Ishikawa (cell line): ENCODE data around the gene OR52I1.

Source experiments
- CEBPB ChIP-seq: IDR thresholded peaks from 2 replicates; pipeline ENCODE4 v1.6.1; 2012
- CREB1 ChIP-seq: IDR thresholded peaks from 2 replicates; pipeline ENCODE4 v1.6.1; 2012; ENCODE audit warnings: low read depth
- EGR1 ChIP-seq: IDR thresholded peaks from 2 replicates; pipeline ENCODE4 v1.6.1; 2012
- RAD21 ChIP-seq: IDR thresholded peaks from 2 replicates; pipeline ENCODE4 v1.6.1; 2012; ENCODE audit warnings: low read depth
- TCF12 ChIP-seq: IDR thresholded peaks from 2 replicates; pipeline ENCODE4 v1.6.1; 2012; ENCODE audit warnings: low read depth
- YY1 ChIP-seq: IDR thresholded peaks from 2 replicates; pipeline ENCODE4 v1.6.1; 2012; ENCODE audit warnings: low read depth
- TF ChIP-seq, protein P1 (sequence below): IDR thresholded peaks from 2 replicates; pipeline ENCODE4 v1.6.1; 2012

DNA sequence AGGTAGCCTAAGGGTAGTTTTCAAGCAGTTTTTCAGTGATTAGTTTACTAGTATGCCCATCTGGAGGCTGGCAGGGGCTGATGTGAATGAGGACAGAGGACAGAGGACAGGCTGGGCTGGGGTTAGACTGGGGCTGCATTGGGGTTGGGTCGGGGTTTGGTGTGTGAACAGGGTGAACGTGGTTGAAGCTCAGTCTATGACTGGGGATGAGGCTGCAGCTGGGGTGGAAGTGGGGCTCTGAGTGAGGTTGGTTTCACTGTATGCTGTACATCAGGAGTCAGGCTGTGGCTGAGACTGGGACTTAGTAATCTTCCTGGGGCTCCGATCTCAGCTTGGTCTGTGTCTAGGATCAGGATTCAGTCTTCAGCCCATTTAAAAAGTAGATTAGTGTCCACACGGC is 50.4 kb downstream of the OR52I1 start:
- TF ChIP-seq RAD21 (no peak), YY1 (no peak), EGR1 (no peak), CREB1 (no peak), TCF12 (no peak), CEBPB (no peak)
- TF ChIP-seq, protein P1, sequence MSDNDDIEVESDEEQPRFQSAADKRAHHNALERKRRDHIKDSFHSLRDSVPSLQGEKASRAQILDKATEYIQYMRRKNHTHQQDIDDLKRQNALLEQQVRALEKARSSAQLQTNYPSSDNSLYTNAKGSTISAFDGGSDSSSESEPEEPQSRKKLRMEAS, result no peak
